ENCODE results near the gene USP37. TPM values are rescaled to one million over a fixed set of nuclear protein-coding genes. Genes with fewer than 3 reads are reported as not detected.

USP37 gene
- total and polyA plus RNA-seq, 2 of the 13 experiments (the other 11 are each of a cell fraction or from before 2014, with no cell fraction given), result 6.5 to 30.6 TPM

- Histone ChIP-seq H3K4me3 (replicated peaks in 1 of 3; ENCODE audit: insufficient read depth in 1 of 3, low read depth in 2 of 3, low read length in 3 of 3) (no peak overlapping the region), H4K20me1 (ENCODE audit: insufficient read depth, low read length) (no peaks in the 10 kb centered on the region), H3K4me2 (ENCODE audit: low read depth, low read length) (no peak overlapping the region), H3K27me3 (ENCODE audit: control insufficient read depth in 1 of 2, insufficient read depth in 2 of 2, low read length in 2 of 2) (no peaks in the 10 kb centered on the region), H3K4me1 (ENCODE audit: insufficient read depth, low read length) (peaks cover 17% of the 10 kb centered on the region), H3K27ac (ENCODE audit: extremely low read length, insufficient read depth, low read length) (no peak overlapping the region), H2AFZ (ENCODE audit: low read length) (no peak overlapping the region), H3K9me3 (ENCODE audit: low read length) (no peaks in the 10 kb centered on the region), H3K79me2 (ENCODE audit: insufficient read depth, low read length) (no peaks in the 10 kb centered on the region), H3K9ac (ENCODE audit: insufficient read depth, low read depth, low read length) (no peak overlapping the region), H3K36me3 (replicated peaks in 1 of 2; ENCODE audit: control insufficient read depth in 1 of 2, insufficient read depth in 2 of 2, low read length in 2 of 2) (peaks cover 24 to 67% of the 10 kb centered on the region in 2 experiments)
- intact Hi-C loops (cut with micrococcal nuclease; ENCODE audit: unreplicated experiment), result no loop called here
- DNase-seq (ENCODE audit: low spot score) (no peak), ATAC-seq (no peak), FAIRE-seq (no peak)
- in situ Hi-C loops (cut with HindIII; ENCODE audit: extremely low pct_ligation_motif_present, low pct_unique_long_range_greater_than_20kb), result no loop called here
- POLR2A ChIA-PET, result no interaction called here
- TF ChIP-seq ZNF713 (CRISPR knock-in tag; IDR thresholded peaks at IDR 0.05) (no peak), ZNF841 (CRISPR knock-in tag; IDR thresholded peaks at IDR 0.05; ENCODE audit: borderline replicate concordance) (no peak), NPAS2 (CRISPR knock-in tag; IDR thresholded peaks at IDR 0.05; ENCODE audit: borderline replicate concordance) (no peak), ZGPAT (CRISPR knock-in tag; IDR thresholded peaks at IDR 0.05) (no peak), ZNF563 (CRISPR knock-in tag; IDR thresholded peaks at IDR 0.05) (no peak), ZNF800 (CRISPR knock-in tag; IDR thresholded peaks at IDR 0.05) (no peak), REL (CRISPR knock-in tag; conservative IDR thresholded peaks at IDR 0.05) (no peak), CEBPB (IDR thresholded peaks at IDR 0.05; ENCODE audit: borderline replicate concordance, low read depth, low read length) (no peak), FOXO4 (CRISPR knock-in tag; conservative IDR thresholded peaks at IDR 0.05) (no peak), ZNF343 (CRISPR knock-in tag; IDR thresholded peaks at IDR 0.05) (no peak), SP4 (CRISPR knock-in tag; IDR thresholded peaks at IDR 0.05) (no peak), TCF12 (IDR thresholded peaks at IDR 0.05) (no peak), TCF12 (CRISPR knock-in tag; IDR thresholded peaks at IDR 0.05) (no peak), FOXK2 (IDR thresholded peaks at IDR 0.05) (no peak), REST (IDR thresholded peaks at IDR 0.05; ENCODE audit: borderline replicate concordance in 1 of 2, low read depth in 1 of 2, low read length in 2 of 2) (no peak)
- BruUV-seq (replicated peaks), result no TSS peak
- CTCF ChIA-PET (ENCODE audit: low intra/inter-chr PET ratio, low total read pairs), result no interaction called here
- WGBS (ENCODE audit: low lambda C conversion rate), result 98% methylated on average over 1 of the region's 1 CpG
Measured at GRCh38 chr2:218482651-218483050, 85.5 kb downstream of the USP37 start.

All from HepG2 (cell line).